CD4-positive, alpha-beta T cell treated with Interleukin-12 subunit alpha and Interleukin-12 subunit beta, for 1 hour (primary cell): ENCODE measurements around the gene KRT7.
A peak's percentile ranks its signal among the peaks of the same experiment; 100 is the strongest.

Experiments used
- DNase-seq: peaks from one replicate; pipeline ENCODE4 v3.0.0-alpha.2; 2020

The KRT7 gene

DNA sequence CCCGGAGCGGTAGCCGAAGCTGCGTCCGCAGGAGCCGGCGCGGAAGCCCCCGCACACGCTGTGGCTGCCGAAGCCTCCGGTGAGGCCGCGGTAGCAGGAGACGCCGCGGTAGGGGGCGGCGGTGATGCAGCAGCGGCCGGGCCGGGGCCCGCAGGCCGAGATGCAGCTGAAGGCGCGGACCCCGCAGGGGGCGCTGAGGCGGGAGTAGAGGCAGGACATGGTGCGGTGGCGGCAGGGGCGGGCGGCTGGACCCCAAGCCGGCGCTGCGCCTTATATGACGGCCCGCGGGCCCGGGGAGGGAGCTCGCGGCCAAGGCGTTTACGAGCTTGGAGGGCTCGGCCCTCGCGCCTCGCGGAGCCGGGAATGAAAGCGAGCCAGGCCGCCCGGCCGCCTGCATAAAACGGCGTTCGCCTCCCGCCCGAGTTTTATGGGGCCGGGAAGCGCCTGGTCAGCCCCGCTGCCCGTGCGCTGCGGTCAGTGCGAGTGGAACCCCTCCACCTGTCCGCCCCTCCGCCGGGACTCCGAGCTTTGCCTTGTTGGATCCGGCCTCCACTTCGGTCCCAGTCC is 25.4 kb downstream of the KRT7 start:
- no peak for DNase-seq

DNA sequence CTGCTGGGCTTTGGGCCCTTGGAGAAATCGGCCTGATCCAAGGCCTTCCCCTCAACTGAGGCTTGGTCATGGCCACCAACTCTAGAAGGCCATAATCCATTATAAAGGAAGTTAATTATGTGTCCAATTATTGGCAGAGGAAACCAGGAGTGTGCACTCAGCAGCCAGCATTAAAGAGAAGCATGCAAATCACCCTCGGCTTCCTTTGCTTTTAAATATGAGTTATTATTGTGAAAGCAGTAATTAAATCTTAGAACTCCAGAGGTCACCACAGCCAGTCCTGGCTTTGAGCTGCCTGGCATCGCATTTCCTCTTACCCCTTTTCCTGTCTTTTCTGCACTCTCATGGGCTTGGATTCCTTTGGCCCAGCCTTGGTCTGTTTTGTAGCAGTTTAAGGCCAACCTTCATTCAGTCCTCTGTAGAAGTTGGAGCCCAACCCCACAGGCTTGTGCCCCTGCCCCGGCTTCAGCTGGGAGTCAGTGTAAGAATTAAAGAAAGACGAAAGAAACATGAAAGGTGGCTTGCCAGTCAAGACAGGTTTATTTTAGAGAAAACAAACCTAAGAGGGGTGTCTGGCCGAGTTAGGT is 26.7 kb downstream of the KRT7 start:
- no peak for DNase-seq

DNA sequence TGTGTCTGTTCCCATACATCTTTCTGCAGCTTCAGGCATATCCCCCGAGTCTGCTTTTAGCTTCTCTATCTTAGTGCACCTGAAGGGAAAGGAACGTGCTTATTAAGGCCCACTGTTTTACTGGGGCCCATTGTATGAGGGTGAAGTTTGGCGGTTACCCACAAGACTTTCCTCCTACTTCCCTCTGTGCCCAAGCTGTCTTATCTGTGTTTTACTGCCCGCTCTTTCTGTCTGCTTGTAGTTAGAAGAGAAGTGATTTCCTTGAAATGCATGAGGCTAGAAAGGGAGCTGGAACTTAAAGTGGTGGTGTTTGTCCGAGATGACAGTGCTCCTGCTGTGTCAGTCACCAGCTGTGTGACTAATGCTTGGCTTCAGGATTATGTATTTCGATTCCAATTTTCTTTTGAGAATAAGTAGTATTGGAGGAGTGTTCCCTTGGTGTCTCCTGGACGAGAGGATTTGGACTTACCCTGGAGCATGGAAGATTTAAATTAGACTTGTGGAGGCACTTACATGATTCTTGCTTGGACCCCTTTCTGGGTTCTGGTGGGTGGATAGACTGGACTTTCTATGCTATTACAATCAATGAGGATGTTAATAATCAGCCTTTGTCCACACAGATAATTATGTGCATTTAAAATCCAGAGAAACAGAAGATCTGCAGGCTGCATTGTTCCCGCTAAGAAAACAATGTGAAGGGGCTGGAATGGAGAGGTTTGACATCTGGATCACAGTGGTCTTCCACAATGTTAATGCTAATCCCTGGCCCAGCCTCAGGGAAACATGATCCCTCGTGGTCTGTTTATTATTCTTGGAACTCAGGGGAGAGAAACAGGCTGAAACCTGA is 27.5 kb downstream of the KRT7 start:
- DNase-seq, result no peak

DNA sequence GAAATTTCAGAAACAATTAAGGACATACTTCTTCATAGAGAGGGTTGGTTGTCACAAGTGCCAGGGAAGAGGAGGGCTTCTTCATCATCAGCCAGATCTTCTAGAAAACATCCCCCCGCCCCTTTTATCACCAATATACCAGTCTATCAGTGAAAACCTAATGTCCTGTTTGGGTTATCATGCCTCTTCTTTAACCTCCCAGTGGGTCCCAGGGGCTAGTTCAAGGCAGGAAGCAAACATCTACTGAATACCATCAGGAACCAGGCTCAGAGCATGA is 28.1 kb downstream of the KRT7 start:
- no peak for DNase-seq

DNA sequence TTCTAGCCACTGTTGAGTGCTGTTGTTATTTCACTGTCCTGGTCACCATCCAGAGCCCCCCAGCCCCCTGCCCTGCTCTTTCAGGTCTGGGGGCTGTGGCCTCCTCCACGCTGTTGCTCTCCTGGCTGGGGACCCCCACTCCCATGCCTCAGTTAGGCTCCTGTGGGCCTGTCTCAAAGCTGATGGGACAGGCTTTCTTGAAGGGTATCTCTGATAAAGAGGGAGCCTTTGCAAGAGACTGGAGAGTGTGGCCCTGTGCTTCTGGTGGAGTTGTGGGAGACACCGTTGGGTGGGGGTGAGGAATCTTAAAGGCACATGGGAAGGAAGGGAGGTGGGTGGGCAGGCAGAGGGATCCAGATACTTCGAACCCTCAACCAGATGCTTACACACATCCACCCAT is 29.2 kb downstream of the KRT7 start:
- DNase-seq, result no peak

DNA sequence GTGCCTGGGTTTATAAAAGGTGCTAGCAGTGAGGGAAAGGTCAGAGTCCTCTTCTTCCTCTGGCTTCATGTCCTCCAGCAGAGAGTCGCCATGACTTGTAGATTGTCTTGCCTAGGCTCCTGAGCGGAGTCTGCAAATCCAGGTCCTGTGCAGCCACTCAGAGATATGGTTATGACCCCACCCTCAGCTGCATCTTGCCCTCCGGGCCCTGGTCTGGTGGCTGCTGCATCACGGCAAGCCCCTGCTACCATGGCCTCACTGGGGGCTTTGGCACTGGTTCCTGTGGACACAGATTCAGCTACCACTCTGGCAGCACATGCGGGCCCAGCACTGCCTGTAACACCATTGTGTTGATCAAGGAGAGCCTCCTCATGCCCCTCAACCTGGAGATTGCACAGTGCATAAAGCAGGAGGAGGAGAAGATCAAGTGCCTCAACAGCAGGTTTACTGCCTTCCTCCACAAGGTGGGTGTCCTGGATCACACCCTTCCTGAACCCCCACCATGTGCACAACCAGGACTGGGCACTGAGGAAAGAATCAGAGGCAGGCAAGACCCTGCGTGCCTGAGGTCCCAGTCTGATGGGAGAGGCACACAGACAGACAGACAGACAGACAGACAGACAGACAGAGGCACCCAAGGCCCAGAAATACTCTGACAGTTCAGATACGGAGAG is 30.9 kb downstream of the KRT7 start:
- DNase-seq, result no peak

DNA sequence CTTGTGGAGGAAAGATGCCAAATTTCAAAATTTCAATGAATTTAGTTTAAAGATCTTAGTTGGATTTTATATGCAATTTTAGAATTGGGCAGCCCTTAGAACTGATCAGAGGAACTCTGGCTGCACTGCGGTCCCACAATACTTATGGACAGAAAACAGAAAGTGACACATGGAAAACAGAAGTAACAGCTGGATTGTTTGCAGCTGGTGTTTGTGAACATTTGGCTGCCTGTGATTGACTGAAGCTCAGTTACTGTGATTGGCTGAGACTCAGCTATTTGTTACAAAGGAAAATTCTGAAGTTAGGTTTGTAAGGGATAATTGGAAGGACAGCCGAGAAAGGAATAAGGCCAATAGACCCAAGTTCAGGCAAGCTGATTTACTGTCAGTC is 31.4 kb downstream of the KRT7 start:
- no peak for DNase-seq

DNA sequence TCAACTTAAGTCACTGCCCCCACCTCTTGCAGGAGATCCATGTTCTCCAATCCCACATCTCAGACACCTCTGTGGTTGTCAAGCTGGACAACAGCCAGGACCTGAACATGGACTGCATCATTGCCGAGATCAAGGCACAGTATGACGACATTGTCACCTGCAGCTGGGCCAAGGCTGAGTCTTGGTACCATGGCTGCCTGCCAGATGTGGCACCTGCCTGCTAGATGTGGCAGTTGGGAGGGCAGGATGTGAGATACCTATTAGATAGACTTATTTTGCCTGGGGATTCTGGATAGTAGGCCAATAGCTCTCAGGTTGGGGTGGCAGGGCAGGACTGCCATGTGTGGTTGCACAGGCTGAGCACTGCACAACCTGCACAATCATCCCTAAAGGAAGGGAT is 33.5 kb downstream of the KRT7 start:
- DNase-seq, result no peak

DNA sequence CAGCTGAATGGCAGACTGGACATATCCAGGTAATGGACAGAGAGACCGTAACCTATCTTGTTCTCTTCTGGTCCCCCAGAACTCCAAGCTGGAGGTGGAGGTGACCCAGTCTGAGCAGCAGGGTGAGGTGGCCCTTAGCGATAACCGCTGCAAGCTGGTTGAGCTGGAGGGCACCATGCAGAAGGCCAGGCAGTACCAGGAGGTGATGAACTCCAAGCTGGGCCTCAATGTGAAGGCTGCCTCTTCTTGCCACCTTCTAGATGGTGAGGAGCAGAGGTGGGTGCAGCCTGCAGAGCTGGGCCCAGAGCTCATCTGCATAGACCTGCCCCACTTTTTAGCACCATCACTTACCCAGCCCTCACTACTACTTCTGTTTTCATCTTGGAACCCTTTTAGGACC is 34.2 kb downstream of the KRT7 start:
- DNase-seq, result no peak

DNA sequence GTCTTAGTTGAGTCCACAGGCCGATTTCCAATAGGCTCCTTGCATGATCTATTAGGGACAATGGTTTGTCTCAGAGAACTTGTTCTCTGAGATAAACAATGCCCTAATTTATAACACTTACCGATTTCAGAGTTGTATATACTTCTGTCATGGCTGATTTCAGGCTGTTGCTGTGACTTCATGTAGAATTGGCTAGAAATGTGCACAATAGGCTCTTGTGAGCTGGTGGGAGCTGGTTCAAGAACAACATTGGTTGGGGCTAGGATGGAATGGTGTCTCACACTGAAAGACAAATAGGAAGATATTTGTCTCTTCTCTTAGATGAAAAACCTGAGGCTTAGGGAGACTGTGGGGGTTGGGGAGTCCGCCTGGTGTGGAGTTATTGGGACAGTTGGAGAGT is 34.7 kb downstream of the KRT7 start:
- no peak for DNase-seq

DNA sequence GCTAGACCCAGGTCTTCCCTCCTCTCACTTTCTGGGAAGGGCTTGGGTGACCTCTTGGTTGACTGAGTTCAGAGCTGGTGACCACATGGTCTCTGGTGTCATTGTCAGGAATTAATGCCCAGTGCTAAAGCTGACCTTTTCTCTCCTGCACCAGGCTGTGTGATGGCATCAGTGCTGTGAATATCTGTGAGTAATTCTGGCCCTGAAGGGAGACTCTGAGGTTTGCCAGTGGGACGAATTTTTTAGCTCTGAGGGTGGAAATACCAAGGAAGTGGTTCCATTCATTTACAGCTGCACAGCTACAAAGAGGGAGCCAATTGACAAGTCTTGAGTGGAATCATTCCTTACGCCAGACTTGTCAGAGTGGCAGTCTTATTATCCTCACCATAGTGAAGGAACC is 35.2 kb downstream of the KRT7 start:
- no peak for DNase-seq

DNA sequence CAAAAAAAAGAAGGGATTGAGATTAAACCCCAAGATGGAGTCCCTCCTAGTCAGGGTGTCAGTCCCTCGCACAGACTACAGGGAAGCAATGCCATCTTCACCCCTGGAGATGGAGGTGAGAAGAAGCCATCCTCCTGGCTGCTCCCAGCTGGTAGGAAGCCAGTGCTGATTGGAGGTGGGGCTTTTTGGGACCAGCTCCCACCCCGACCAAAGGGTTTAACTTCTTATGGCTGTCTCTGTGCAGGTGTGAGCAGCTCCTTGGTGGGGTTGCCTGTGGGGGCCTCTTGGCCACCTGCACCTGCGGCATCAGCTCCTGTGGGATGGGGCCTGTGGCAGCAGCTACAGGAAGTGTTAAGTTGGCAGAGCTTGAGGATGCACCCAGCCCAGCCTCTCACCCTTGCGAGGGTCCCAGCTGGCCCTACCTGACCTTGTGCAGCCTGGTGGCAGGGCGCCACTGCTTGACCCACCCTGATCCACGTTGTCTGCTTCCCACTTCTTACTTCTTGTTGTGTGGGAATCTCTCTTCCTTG is 37.6 kb downstream of the KRT7 start:
- no peak for DNase-seq

DNA sequence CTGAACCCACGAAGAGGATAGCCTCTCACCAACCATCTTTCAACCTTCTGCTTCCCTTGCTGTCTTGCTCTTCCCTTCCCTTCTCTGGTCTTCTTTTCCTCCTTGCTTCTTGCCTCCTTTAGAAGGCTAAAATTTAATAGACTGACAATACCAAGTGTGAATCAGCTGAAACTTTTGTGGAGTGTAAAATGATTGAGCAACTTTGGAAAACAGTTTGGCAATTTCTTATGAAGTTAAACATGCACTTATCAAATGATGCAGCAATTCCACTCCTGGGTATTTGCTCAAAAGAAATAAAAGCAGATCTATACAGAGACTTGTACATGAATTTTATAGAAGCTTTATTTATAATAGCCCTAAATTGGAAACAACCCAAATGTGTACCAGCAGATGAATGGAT is 38.1 kb downstream of the KRT7 start:
- DNase-seq, result no peak

DNA sequence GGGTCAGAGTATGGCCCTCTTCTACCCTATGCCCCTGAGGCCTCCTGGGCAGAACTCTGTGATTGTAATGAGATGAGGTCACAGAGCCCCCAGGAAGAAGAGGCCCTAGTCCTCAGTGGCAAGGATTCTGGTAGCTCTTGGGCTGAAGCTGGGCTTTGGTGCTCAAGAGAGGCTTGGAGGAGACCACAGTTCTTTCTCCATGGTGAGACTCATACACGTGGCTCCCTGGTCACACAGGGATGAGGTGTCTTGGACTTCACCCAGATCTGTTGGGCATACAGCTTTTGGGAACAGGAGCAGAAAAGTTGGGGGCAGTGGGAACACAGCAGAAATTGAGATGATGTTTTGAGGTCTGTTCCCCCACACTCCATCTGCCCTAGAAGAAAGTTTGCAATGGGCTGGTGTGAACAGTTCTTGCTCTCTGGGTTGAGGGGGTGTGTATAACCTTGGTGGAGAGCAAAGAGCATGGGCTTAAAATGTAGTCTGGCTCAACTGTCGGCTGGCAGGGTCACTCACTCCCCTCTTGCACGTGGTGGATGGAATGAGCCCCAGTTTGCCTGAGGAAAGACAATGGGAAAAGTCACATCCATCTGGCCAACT is 41.6 kb downstream of the KRT7 start, which contains the start of gene KRT86:
Gene KRT86, plus strand, starts transcription at position 125 of the 600 bp plus-strand sequence. CDS start 27,272 bp downstream, outside the sequence.
- no peak for DNase-seq

DNA sequence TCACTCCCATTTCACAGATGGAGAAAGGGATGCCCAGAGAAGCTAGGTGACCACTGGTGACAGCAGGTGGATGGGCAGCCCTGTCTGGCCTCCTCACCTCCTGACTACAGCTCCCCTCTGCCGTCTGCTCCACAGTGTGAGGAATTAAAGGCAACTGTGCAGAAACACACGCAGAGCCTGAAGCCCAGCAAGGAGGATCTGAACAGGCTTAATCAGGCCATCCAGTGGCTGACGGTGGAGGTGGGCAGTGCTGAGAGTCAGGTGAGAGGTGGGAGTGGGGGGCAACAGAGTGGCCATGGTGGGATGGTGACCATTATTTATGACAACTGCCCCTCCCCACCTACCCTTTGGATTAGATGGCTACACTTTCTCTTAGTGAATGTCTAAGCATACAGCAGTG is 42.6 kb downstream of the KRT7 start:
- no peak for DNase-seq

DNA sequence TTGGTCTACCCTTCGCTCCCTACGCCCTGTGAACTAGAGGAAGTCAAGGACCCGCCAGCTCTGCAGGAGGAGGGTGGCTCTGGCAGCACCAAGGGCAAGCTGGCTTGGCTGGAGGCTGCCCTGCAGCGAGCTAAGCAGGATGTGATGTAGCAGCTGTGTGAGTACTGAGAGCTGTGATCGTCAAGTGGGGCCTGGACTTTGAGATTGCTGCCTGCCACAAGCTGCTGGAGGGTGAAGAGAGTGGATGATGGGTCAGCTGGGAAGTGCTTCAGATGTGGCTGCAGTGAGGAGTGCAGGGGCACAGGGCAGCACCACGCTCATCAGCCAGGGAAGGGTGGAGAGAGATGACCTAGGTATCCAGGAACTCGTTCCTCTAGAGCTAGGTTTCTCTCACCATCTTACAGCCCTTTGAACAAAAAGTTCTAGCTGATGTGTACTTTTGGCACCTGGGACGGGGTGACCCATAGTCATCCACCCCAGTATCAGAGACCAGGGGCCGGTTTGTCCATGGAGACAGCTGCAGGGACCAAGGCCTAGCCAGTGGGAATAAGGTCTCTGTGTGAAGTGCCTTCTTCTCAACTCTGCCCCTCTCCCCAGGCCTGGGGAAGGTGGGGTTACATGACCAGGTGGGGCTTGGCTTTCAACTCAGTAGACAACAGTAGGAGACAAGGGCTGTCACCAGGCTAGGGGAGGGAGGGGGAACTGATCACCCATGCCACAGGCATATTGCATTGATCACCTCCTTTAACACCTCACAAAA is 44.6 kb downstream of the KRT7 start:
- DNase-seq, result no peak

DNA sequence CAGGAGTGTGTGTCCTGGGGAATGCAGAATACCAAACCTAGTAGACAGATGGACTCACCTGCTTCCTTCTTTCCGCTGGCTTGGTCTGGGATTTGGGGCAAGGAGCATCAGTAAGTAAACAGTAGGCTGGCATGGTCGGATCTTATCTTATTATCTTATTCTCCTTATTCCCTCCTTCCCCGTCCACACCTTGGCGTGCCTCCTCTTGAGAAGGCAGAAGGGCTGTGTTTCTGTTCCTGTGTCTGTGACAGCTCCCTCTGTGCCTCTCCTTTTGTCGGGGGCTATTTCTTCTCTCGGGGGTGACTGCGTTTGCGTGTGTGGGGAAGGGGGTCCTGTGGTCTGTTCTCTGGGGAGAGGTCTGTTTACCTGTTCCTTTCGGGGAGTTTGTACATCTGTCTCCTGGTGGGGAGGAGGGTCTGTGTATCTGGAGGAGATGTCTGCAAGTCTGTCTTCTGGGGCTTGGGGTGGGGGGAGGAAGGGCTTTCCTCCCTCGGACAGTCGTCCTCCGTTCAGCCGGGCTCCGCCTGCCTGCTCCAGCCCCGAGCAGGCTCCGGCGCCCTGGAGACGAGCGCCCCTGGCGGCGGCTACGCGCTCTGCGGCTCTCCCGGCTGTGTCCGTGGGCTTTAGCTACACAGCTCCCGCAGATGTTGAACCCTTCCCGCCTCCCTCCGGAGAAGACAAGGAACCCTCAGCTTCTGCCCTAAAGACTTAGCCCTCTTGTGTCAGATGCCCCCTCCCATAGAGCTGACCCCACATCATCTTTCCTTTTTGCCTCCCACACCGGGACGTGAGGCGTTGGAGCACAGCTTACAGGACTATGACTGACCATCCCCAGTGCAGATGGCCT is 45.8 kb downstream of the KRT7 start:
- peak; percentile 66 for DNase-seq

DNA sequence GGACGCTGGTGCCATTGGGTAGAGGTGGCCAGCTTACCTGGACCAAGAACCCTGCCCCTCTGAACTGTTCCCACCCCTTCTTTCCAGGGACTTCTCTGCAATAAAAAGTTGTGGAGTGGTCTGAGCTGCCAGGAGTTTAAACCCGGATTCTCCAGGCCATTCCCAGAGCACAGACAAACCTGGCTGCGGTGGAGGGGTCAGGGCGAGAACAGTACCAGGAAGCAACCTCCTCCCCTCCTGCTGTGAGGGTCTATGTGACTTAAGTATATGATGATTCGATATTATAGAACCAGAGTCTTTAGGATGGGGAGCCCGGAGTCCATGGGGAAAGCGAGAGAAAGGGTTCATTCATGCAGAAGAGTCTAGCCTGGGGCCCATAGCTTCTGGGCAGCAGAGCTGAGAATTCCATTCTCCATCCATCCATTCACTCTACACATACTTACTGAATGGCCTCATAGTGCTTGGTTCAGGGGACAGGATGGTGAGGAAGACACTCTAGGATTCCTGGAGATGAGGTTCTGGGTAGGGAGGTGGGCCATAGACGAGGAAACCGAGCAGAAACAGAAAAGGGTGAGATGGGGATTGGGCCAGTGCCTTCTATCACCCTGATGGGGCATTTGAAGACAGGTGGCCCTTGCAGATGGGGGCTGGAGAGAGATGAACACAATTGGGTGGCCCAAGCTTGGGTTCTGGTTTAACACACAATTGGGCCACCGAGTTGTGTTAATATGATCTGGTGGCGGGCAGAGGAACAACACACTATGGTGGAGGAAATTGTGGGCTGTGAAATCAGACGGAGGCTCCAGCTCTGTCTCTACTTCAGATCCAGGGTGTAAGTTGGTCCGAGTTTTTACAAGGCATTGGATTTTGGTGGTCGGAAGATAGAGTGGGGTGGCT is 46.6 kb downstream of the KRT7 start:
- DNase-seq, result no peak

DNA sequence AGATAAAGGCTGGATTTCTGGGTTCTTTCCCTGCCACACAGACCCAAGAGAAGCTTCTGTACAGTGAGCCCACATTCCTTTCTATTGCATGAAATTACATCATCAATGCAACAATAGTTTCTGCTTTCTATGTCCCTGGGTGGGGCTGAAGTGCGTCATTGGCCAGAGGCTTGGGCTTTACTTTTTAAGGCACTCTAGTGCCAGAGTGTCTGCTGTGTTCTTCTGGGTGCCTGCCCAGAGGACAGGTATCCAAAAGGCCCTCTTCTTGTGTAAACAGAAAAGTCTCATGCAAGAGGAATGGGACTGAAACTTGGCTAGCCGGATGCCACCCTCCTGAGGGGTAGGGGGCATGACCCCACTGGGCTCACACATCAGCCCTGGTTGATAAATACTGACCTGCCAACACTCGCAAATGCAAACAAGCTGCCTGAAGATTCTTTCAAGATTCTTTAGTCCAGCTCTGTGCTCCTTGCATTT is 47.3 kb downstream of the KRT7 start:
- DNase-seq, result no peak

DNA sequence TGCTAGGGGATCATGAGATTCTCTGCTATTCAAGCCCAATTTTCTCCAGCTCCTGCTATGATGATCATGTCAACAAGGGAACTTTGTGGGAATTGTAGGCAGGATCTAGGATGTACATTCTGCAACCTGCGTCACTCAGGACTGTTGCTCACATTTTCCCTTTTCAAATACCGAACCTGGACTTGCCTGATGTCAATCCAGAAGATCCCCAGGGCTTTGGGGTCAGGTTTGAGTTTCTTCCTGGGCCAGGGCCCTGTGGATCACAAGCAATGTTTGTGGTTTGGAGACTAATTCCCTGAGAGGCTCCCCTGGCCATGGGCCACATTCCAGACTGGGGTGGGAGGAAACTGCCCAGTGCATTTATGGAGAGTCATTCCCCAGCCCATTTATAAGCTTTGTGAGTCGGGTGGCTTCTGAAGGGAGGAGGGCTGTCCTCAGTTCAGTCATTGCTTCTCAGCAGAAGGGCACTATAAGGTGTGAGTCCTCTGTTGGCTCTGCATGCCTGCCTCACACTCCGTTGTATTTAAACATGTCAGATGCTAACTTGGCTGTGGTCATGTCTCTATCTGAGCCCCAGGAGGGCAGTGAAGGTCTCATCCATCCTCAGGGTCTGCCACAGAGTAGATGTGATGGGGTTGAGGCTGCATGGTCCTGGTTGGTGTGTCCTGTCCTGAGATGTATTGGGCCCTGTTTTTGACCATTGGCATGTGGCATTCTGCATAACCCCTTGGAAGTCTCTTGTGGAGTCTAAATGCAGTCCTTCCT is 47.9 kb downstream of the KRT7 start:
- no peak for DNase-seq
